ENCODE results near the gene SLC26A2.
"Not testable (repeated sequence)": the region's sequence is repeated elsewhere in the genome, so short reads cannot be mapped to it uniquely, and the experiment has no call there.

SLC26A2 gene

GRCh38 chr5:149931992-149932436 lies 28.5 kb upstream of the SLC26A2 start:
- no peaks in the 10 kb centered on the region for H3K9me3 Mint-ChIP-seq
- no peak overlapping the region for H3K4me3 Mint-ChIP-seq
- no peak overlapping the region for H3K27ac Mint-ChIP-seq
- H3K4me1 Mint-ChIP-seq, result no peaks in the 10 kb centered on the region
- H3K27me3 Mint-ChIP-seq, result peaks cover 54% of the 10 kb centered on the region
- no peak for ATAC-seq
- no peaks in the 10 kb centered on the region for H3K36me3 Mint-ChIP-seq

GRCh38 chr5:149932445-149933350 lies 27.9 kb upstream of the SLC26A2 start:
- H3K4me3 Mint-ChIP-seq, result no peak overlapping the region

GRCh38 chr5:149935431-149935901 lies 25.1 kb upstream of the SLC26A2 start:
- Mint-ChIP-seq H3K4me1 (no peaks in the 10 kb centered on the region), H3K9me3 (no peaks in the 10 kb centered on the region), H3K27ac (no peak overlapping the region), H3K4me3 (no peak overlapping the region), H3K27me3 (peaks cover 43% of the 10 kb centered on the region), H3K36me3 (no peaks in the 10 kb centered on the region)
- no peak for ATAC-seq

More at GRCh38 chr5:149932445-149933350, 27.9 kb upstream of the SLC26A2 start:
- H3K9me3 Mint-ChIP-seq, result no peaks in the 10 kb centered on the region
- no peak for ATAC-seq
- peaks cover 57% of the 10 kb centered on the region for H3K27me3 Mint-ChIP-seq
- H3K36me3 Mint-ChIP-seq, result no peaks in the 10 kb centered on the region
- H3K4me1 Mint-ChIP-seq, result no peaks in the 10 kb centered on the region
- H3K27ac Mint-ChIP-seq, result no peak overlapping the region

- Mint-ChIP-seq H3K27ac (no peak overlapping the region), H3K4me3 (no peak overlapping the region)
Measured at GRCh38 chr5:149936044-149936699, 24.4 kb upstream of the SLC26A2 start.

GRCh38 chr5:149936700-149937091 lies 23.9 kb upstream of the SLC26A2 start:
- H3K9me3 Mint-ChIP-seq, result no peaks in the 10 kb centered on the region

More at GRCh38 chr5:149936044-149936699, 24.4 kb upstream of the SLC26A2 start:
- H3K4me1 Mint-ChIP-seq, result no peaks in the 10 kb centered on the region
- ATAC-seq, result no peak
- H3K9me3 Mint-ChIP-seq, result no peaks in the 10 kb centered on the region
- H3K27me3 Mint-ChIP-seq, result peaks cover 43% of the 10 kb centered on the region
- no peaks in the 10 kb centered on the region for H3K36me3 Mint-ChIP-seq

GRCh38 chr5:149937610-149938009 lies 22.9 kb upstream of the SLC26A2 start:
- Mint-ChIP-seq H3K27ac (no peak overlapping the region), H3K27me3 (peaks cover 31% of the 10 kb centered on the region), H3K4me1 (no peaks in the 10 kb centered on the region), H3K4me3 (no peak overlapping the region), H3K9me3 (no peaks in the 10 kb centered on the region), H3K36me3 (no peaks in the 10 kb centered on the region)
- no peak for ATAC-seq

More at GRCh38 chr5:149936700-149937091, 23.9 kb upstream of the SLC26A2 start:
- no peak for ATAC-seq
- no peak overlapping the region for H3K4me3 Mint-ChIP-seq
- peaks cover 39% of the 10 kb centered on the region for H3K27me3 Mint-ChIP-seq
- no peak overlapping the region for H3K27ac Mint-ChIP-seq
- H3K4me1 Mint-ChIP-seq, result no peaks in the 10 kb centered on the region
- no peaks in the 10 kb centered on the region for H3K36me3 Mint-ChIP-seq

GRCh38 chr5:149938279-149938678 lies 22.3 kb upstream of the SLC26A2 start:
- no peaks in the 10 kb centered on the region for H3K4me1 Mint-ChIP-seq
- no peaks in the 10 kb centered on the region for H3K36me3 Mint-ChIP-seq
- no peak for ATAC-seq
- H3K4me3 Mint-ChIP-seq, result no peak overlapping the region
- no peaks in the 10 kb centered on the region for H3K9me3 Mint-ChIP-seq
- no peak overlapping the region for H3K27ac Mint-ChIP-seq
- peaks cover 24% of the 10 kb centered on the region for H3K27me3 Mint-ChIP-seq

GRCh38 chr5:149938791-149939358 lies 21.7 kb upstream of the SLC26A2 start:
- H3K27ac Mint-ChIP-seq, result no peak overlapping the region
- peaks cover 20% of the 10 kb centered on the region for H3K27me3 Mint-ChIP-seq
- H3K4me3 Mint-ChIP-seq, result no peak overlapping the region
- H3K9me3 Mint-ChIP-seq, result no peaks in the 10 kb centered on the region
- no peaks in the 10 kb centered on the region for H3K36me3 Mint-ChIP-seq
- H3K4me1 Mint-ChIP-seq, result no peaks in the 10 kb centered on the region
- ATAC-seq, result no peak

GRCh38 chr5:149939546-149939945 lies 21.0 kb upstream of the SLC26A2 start:
- no peaks in the 10 kb centered on the region for H3K4me1 Mint-ChIP-seq
- H3K4me3 Mint-ChIP-seq, result no peak overlapping the region
- H3K36me3 Mint-ChIP-seq, result no peaks in the 10 kb centered on the region
- H3K27ac Mint-ChIP-seq, result no peak overlapping the region
- peaks cover 14% of the 10 kb centered on the region for H3K27me3 Mint-ChIP-seq
- no peaks in the 10 kb centered on the region for H3K9me3 Mint-ChIP-seq
- ATAC-seq, result no peak

- Mint-ChIP-seq H3K27me3 (peaks cover 8% of the 10 kb centered on the region), H3K4me1 (no peaks in the 10 kb centered on the region), H3K27ac (no peak overlapping the region), H3K9me3 (no peaks in the 10 kb centered on the region), H3K4me3 (no peak overlapping the region), H3K36me3 (no peaks in the 10 kb centered on the region)
- ATAC-seq, result no peak
Measured at GRCh38 chr5:149940077-149940574, 20.4 kb upstream of the SLC26A2 start.

- no peaks in the 10 kb centered on the region for H3K4me1 Mint-ChIP-seq
- peaks cover 8% of the 10 kb centered on the region for H3K27me3 Mint-ChIP-seq
- no peak for ATAC-seq
Measured at GRCh38 chr5:149940941-149941644, 19.5 kb upstream of the SLC26A2 start.

GRCh38 chr5:149941795-149942194 lies 18.8 kb upstream of the SLC26A2 start:
- Mint-ChIP-seq H3K27me3 (peaks cover 11% of the 10 kb centered on the region), H3K4me3 (no peak overlapping the region), H3K4me1 (no peaks in the 10 kb centered on the region), H3K9me3 (no peaks in the 10 kb centered on the region), H3K27ac (no peak overlapping the region), H3K36me3 (no peaks in the 10 kb centered on the region)
- ATAC-seq, result no peak

More at GRCh38 chr5:149940941-149941644, 19.5 kb upstream of the SLC26A2 start:
- Mint-ChIP-seq H3K27ac (no peak overlapping the region), H3K9me3 (no peaks in the 10 kb centered on the region), H3K36me3 (no peaks in the 10 kb centered on the region), H3K4me3 (no peak overlapping the region)

GRCh38 chr5:149942199-149942598 lies 18.4 kb upstream of the SLC26A2 start:
- ATAC-seq, result no peak
- Mint-ChIP-seq H3K36me3 (no peaks in the 10 kb centered on the region), H3K4me1 (no peaks in the 10 kb centered on the region), H3K27ac (no peak overlapping the region), H3K27me3 (peaks cover 11% of the 10 kb centered on the region), H3K9me3 (no peaks in the 10 kb centered on the region), H3K4me3 (no peak overlapping the region)

- not testable (repeated sequence) for H3K4me3 Mint-ChIP-seq, H3K4me1 Mint-ChIP-seq, H3K27ac Mint-ChIP-seq, ATAC-seq, H3K9me3 Mint-ChIP-seq, H3K36me3 Mint-ChIP-seq
- H3K27me3 Mint-ChIP-seq, result peaks cover 11% of the 10 kb centered on the region
Measured at GRCh38 chr5:149942741-149943169, 17.8 kb upstream of the SLC26A2 start.
